ENCODE data around the gene OR52N5. TPM values are rescaled to one million over a fixed set of nuclear protein-coding genes. Genes with fewer than 3 reads are reported as not detected.

The OR52N5 gene
- not detected in 2 replicates for total RNA-seq

DNA sequence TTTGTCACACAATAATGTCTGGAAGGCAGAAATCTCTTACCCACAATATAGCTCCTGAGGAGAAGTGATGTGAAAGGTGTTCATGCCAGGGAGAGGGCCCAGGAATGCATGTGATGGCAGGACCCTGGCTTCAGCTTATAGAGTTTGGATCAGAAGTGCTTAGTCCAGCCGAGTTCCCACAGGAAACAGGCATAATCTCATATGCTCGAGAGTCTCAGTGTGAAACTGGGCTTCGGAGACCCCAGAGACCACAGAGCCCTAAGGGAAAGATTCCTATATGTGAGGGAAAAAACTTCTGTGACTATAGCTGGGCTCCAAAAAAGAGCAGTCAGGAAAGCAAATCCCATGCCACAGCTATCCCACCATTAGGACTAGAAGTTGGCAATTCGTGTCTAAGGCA, at the start of gene OR52N5:
Gene OR52N5 (minus strand): TSS at position 101 of the 400 bp plus-strand sequence. CDS start 4,721 bp downstream, outside the sequence.
- DNase-seq (no peak), ATAC-seq (ENCODE audit: low read depth) (no peak)
- intact Hi-C loops (cut with micrococcal nuclease): no loop called here
- TF ChIP-seq, protein P1, sequence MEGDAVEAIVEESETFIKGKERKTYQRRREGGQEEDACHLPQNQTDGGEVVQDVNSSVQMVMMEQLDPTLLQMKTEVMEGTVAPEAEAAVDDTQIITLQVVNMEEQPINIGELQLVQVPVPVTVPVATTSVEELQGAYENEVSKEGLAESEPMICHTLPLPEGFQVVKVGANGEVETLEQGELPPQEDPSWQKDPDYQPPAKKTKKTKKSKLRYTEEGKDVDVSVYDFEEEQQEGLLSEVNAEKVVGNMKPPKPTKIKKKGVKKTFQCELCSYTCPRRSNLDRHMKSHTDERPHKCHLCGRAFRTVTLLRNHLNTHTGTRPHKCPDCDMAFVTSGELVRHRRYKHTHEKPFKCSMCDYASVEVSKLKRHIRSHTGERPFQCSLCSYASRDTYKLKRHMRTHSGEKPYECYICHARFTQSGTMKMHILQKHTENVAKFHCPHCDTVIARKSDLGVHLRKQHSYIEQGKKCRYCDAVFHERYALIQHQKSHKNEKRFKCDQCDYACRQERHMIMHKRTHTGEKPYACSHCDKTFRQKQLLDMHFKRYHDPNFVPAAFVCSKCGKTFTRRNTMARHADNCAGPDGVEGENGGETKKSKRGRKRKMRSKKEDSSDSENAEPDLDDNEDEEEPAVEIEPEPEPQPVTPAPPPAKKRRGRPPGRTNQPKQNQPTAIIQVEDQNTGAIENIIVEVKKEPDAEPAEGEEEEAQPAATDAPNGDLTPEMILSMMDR (IDR thresholded peaks at IDR 0.05): no peak
- Mint-ChIP-seq H3K27me3 (no peaks in the 10 kb centered on the region), H3K36me3 (ENCODE audit: low read depth) (no peaks in the 10 kb centered on the region), H3K27ac (no peak within 1 kb of the TSS), H3K4me1 (no peaks in the 10 kb centered on the region), H3K9me3 (no peaks in the 10 kb centered on the region), H3K4me3 (no peak within 1 kb of the TSS)
- ChIA-PET CTCF (no interaction called here), POLR2A (no interaction called here)

DNA sequence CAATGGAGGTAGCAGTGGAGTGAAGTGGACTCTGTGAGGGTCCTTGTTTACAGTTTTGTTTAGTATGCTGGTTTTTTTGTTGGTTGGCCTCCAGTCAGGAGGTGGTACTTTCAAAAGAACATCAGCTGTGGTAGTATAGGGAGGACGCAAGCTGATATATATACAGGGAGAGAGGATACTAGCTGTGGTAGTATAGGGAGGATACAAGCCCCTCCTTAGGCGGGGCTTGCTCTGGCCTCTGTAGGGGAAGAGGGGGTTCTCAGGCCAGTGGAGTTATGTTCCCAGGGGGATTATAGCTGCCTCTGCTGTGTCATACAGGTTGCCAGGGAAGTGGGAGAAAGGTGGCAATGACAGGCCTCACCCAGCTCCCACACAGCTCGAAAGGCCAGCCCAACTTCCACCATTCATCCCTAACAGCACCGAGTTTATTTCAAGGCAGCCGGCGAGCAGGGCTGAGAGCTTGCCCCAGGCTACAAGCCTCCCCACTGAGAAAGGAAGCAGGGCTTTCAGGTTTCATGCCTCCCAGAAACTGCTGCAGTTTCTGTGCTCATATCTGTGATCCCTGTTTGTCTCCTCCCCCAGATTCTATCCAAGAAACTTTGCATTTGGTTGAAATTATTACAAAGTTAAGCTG, 48.2 kb upstream of the OR52N5 start:
- Mint-ChIP-seq H3K4me3 (no peak overlapping the region), H3K4me1 (no peaks in the 10 kb centered on the region), H3K9me3 (no peaks in the 10 kb centered on the region), H3K27ac (no peak overlapping the region), H3K36me3 (ENCODE audit: low read depth) (no peaks in the 10 kb centered on the region), H3K27me3 (peaks cover 4% of the 10 kb centered on the region)
- POLR2A ChIA-PET: no interaction called here
- intact Hi-C loops (cut with micrococcal nuclease): no loop called here
- TF ChIP-seq, protein P1 (IDR thresholded peaks at IDR 0.05): no peak
- CTCF ChIA-PET: no interaction called here
- DNase-seq (no peak), ATAC-seq (ENCODE audit: low read depth) (no peak)

DNA sequence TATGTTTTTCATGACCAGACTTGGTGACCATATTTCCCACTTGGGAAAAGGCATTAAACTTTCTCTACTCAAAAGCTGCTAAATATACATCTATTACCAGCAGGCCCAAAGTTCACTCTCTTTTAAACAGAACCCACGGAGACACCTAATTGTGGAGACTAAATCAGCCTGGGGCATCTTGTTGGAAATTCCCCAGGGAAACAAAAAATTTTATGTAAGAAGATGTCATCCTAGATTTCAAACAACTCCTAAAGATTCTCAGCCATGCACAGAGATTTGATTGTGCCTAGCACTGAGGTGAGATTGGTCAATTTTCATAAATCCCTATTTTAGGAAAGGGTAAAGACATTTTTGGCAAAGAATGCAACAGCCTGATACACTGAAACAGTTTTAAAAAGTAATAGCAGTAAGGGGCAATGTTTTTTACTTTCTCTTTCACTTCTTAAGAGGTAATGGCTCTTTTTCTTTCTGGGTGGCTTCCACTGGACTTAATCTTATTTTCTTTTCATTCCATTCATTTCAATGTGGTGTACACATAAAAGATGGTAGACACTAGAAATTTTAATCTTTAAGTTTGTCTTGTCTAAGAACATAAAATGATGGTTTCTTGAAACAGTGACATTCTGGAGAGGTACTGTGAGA, 35.2 kb upstream of the OR52N5 start:
- peak overlapping the region; percentile 64 for H3K27ac Mint-ChIP-seq
- H3K9me3 Mint-ChIP-seq: no peaks in the 10 kb centered on the region
- DNase-seq (no peak), ATAC-seq (ENCODE audit: low read depth) (peak; percentile 25)
- intact Hi-C loops (cut with micrococcal nuclease): loop anchor here (10.0 kb wide), 1 partner anchor 1214 kb away; the partner anchor contains the start of gene TRIM68
- no peaks in the 10 kb centered on the region for H3K27me3 Mint-ChIP-seq
- peaks cover 25% of the 10 kb centered on the region for H3K4me1 Mint-ChIP-seq
- TF ChIP-seq, protein P1 (IDR thresholded peaks at IDR 0.05): no peak
- H3K36me3 Mint-ChIP-seq (ENCODE audit: low read depth): no peaks in the 10 kb centered on the region
- POLR2A ChIA-PET: no interaction called here
- H3K4me3 Mint-ChIP-seq: peak overlapping the region; percentile 73
- CTCF ChIA-PET: no interaction called here

DNA sequence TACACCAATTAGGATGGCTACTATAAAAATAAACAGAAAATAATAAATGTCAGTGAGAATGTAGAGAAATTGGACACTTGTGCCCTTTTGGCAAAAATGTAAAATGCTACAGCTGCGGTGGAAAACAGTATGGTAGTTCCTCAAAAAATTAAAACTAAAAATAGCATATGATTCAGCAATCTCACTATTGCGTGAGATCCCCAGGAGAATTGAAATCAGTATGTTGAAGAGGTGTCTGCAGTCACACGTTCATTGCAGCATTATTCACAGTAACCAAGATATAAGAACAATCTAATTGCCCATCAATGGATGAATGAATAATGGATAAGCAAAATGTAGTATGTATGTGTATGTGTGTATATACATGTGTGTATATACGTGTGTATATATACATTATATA, 32.4 kb upstream of the OR52N5 start:
- Mint-ChIP-seq H3K27me3 (no peaks in the 10 kb centered on the region), H3K4me3 (no peak overlapping the region), H3K27ac (no peak overlapping the region), H3K9me3 (no peaks in the 10 kb centered on the region), H3K4me1 (peaks cover 25% of the 10 kb centered on the region), H3K36me3 (ENCODE audit: low read depth) (no peaks in the 10 kb centered on the region)
- CTCF ChIA-PET: no interaction called here
- ATAC-seq (ENCODE audit: low read depth): peak; percentile 75
- POLR2A ChIA-PET: interaction anchor here (0.7 kb wide), 1 partner anchor 191 kb away, joined by 3 read pairs; the partner anchor contains the start of gene TRIM34
- TF ChIP-seq, protein P1 (IDR thresholded peaks at IDR 0.05): no peak
- DNase-seq: no peak
- intact Hi-C loops (cut with micrococcal nuclease): loop anchor here (10.0 kb wide), 1 partner anchor 1211 kb away; the partner anchor contains the start of gene TRIM68
